KBM-7 (cell line): ENCODE results near the gene SMLR1.
"Not testable (repeated sequence)": the region's sequence is repeated elsewhere in the genome, so short reads cannot be mapped to it uniquely, and the experiment has no call there.

Experiments
- DNase-seq: peaks from one replicate; pipeline ENCODE4 v3.0.0-alpha.2; 2015
- in situ Hi-C: fragments of 300-500 bp; cut with MboI; formaldehyde crosslinking; loops from 2 replicates; pipeline ENCODE4 v1.14.3; 2020; ENCODE audit warnings: low sequenced_read_pairs, low pct_unique_long_range_greater_than_20kb, mixed read lengths

Gene SMLR1

GRCh38 chr6:130827247-130828149 lies at the start of gene SMLR1:
Gene SMLR1 (plus strand): TSS chr6:130827406. CDS start chr6:130827414, 8 bp downstream.
- in situ Hi-C loops, result loop anchor here (25.0 kb wide), 1 partner anchor 515 kb away; no protein-coding TSS in a partner anchor
- DNase-seq, result no peak

GRCh38 chr6:130778946-130779657 lies 48.1 kb upstream of the SMLR1 start:
- in situ Hi-C loops, result no loop called here
- DNase-seq, result peak; percentile 40

GRCh38 chr6:130779658-130780033 lies 47.6 kb upstream of the SMLR1 start:
- no peak for DNase-seq
- in situ Hi-C loops, result no loop called here

GRCh38 chr6:130780122-130780521 lies 47.1 kb upstream of the SMLR1 start:
- DNase-seq, result no peak
- in situ Hi-C loops, result no loop called here

- in situ Hi-C loops, result no loop called here
- no peak for DNase-seq
These were observed 45.6 kb upstream of the SMLR1 start for GRCh38 chr6:130781557-130781956.

- in situ Hi-C loops, result no loop called here
- DNase-seq, result no peak
These were observed 43.6 kb upstream of the SMLR1 start for GRCh38 chr6:130783416-130784107.

GRCh38 chr6:130787726-130788500 lies 39.3 kb upstream of the SMLR1 start:
- no peak for DNase-seq
- in situ Hi-C loops, result no loop called here

- DNase-seq, result no peak
- in situ Hi-C loops, result no loop called here
These were observed 38.3 kb upstream of the SMLR1 start for GRCh38 chr6:130788954-130789353.

- in situ Hi-C loops, result no loop called here
- DNase-seq, result no peak
These were observed 33.1 kb upstream of the SMLR1 start for GRCh38 chr6:130794010-130794697.

- DNase-seq, result no peak
These were observed 32.5 kb upstream of the SMLR1 start for GRCh38 chr6:130794738-130795137.

GRCh38 chr6:130796313-130796905 lies 30.8 kb upstream of the SMLR1 start:
- in situ Hi-C loops, result no loop called here
- DNase-seq, result no peak

More at GRCh38 chr6:130794738-130795137, 32.5 kb upstream of the SMLR1 start:
- in situ Hi-C loops, result no loop called here

GRCh38 chr6:130797061-130797460 lies 30.1 kb upstream of the SMLR1 start:
- in situ Hi-C loops, result no loop called here
- no peak for DNase-seq

- in situ Hi-C loops, DNase-seq: not testable (repeated sequence)
These were observed 25.8 kb upstream of the SMLR1 start for GRCh38 chr6:130801368-130801767.

GRCh38 chr6:130810307-130811030 lies 16.7 kb upstream of the SMLR1 start:
- no peak for DNase-seq
- in situ Hi-C loops, result no loop called here

GRCh38 chr6:130811932-130812331 lies 15.3 kb upstream of the SMLR1 start:
- DNase-seq, result no peak
- in situ Hi-C loops, result no loop called here

GRCh38 chr6:130814506-130814905 lies 12.7 kb upstream of the SMLR1 start:
- no peak for DNase-seq
- in situ Hi-C loops, result no loop called here

GRCh38 chr6:130815200-130816071 lies 11.8 kb upstream of the SMLR1 start:
- in situ Hi-C loops, result no loop called here
- no peak for DNase-seq
